Measurements from ENCODE around the gene TNRC18.

The TNRC18 gene

DNA sequence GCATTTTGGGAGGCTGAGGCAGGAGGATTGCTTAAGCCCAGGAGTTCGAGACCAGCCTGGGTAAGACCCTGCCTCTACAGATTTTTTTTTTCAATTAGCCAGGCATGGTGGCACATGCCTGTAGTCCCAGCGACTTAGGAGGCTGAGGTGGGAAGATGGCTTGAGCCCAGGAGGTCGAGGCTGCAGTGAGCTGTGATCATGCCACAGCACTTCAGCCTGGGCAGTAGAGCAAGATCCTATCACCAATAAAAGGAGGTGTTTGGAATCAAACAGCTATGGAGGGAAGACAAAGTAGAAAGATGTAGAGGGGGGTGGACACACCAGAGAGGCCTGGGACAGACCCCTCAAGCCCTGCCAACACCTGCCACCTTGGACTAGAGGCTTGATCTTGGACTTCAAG is 9.1 kb upstream of the TNRC18 start:
- no peak for TF ChIP-seq GLIS3 (CRISPR knock-in tag; IDR thresholded peaks at IDR 0.05)
- TF ChIP-seq CSDC2 (CRISPR knock-in tag; IDR thresholded peaks at IDR 0.05) = no peak
- no peak for TF ChIP-seq ZNF70 (CRISPR knock-in tag; IDR thresholded peaks at IDR 0.05)
- no peak for TF ChIP-seq ZFP3 (CRISPR knock-in tag; IDR thresholded peaks at IDR 0.05)
- TF ChIP-seq TCF4 (CRISPR knock-in tag; IDR thresholded peaks at IDR 0.05; ENCODE audit: borderline replicate concordance) = no peak
- no peak for TF ChIP-seq ESRRG (CRISPR knock-in tag; IDR thresholded peaks at IDR 0.05)
- no peak for TF ChIP-seq ZNF565 (CRISPR knock-in tag; conservative IDR thresholded peaks at IDR 0.05; ENCODE audit: low read depth)
- TF ChIP-seq, protein P1, sequence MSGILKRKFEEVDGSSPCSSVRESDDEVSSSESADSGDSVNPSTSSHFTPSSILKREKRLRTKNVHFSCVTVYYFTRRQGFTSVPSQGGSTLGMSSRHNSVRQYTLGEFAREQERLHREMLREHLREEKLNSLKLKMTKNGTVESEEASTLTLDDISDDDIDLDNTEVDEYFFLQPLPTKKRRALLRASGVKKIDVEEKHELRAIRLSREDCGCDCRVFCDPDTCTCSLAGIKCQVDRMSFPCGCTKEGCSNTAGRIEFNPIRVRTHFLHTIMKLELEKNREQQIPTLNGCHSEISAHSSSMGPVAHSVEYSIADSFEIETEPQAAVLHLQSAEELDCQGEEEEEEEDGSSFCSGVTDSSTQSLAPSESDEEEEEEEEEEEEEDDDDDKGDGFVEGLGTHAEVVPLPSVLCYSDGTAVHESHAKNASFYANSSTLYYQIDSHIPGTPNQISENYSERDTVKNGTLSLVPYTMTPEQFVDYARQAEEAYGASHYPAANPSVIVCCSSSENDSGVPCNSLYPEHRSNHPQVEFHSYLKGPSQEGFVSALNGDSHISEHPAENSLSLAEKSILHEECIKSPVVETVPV (CRISPR knock-in tag; IDR thresholded peaks at IDR 0.05) = no peak
- TF ChIP-seq ISL1 (CRISPR knock-in tag; IDR thresholded peaks at IDR 0.05) = no peak
- TF ChIP-seq, protein P2, sequence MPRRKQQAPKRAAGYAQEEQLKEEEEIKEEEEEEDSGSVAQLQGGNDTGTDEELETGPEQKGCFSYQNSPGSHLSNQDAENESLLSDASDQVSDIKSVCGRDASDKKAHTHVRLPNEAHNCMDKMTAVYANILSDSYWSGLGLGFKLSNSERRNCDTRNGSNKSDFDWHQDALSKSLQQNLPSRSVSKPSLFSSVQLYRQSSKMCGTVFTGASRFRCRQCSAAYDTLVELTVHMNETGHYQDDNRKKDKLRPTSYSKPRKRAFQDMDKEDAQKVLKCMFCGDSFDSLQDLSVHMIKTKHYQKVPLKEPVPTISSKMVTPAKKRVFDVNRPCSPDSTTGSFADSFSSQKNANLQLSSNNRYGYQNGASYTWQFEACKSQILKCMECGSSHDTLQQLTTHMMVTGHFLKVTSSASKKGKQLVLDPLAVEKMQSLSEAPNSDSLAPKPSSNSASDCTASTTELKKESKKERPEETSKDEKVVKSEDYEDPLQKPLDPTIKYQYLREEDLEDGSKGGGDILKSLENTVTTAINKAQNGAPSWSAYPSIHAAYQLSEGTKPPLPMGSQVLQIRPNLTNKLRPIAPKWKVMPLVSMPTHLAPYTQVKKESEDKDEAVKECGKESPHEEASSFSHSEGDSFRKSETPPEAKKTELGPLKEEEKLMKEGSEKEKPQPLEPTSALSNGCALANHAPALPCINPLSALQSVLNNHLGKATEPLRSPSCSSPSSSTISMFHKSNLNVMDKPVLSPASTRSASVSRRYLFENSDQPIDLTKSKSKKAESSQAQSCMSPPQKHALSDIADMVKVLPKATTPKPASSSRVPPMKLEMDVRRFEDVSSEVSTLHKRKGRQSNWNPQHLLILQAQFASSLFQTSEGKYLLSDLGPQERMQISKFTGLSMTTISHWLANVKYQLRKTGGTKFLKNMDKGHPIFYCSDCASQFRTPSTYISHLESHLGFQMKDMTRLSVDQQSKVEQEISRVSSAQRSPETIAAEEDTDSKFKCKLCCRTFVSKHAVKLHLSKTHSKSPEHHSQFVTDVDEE (CRISPR knock-in tag; IDR thresholded peaks at IDR 0.05) = no peak
- no peak for ATAC-seq

DNA sequence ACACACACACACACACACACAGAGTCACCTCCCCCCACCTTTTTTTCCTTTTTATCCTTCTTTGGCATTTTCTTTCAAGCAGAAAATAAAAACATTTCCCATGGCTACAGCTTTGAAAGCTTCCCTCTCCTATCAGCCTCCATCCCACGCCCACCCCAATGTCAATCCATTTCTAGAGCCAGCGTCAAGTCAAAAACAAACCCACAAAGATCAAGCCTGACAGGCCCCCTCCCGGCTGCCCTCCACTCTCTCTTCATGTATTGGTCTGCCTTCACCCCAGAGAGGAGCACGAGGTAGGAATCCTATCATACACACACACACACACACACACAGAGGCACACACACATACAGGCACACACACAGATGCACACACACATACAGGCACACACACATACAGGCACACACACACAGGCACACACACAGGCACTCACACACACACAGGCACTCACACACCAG is 8.0 kb upstream of the TNRC18 start:
- TF ChIP-seq RARB (CRISPR knock-in tag; IDR thresholded peaks at IDR 0.05) = no peak
- no peak for TF ChIP-seq CSDC2 (CRISPR knock-in tag; IDR thresholded peaks at IDR 0.05)
- no peak for TF ChIP-seq BACH2 (CRISPR knock-in tag; IDR thresholded peaks at IDR 0.05; ENCODE audit: borderline replicate concordance)
- TF ChIP-seq ISL1 (CRISPR knock-in tag; IDR thresholded peaks at IDR 0.05) = no peak
- no peak for TF ChIP-seq OSR1 (CRISPR knock-in tag; IDR thresholded peaks at IDR 0.05)
- ATAC-seq = no peak

DNA sequence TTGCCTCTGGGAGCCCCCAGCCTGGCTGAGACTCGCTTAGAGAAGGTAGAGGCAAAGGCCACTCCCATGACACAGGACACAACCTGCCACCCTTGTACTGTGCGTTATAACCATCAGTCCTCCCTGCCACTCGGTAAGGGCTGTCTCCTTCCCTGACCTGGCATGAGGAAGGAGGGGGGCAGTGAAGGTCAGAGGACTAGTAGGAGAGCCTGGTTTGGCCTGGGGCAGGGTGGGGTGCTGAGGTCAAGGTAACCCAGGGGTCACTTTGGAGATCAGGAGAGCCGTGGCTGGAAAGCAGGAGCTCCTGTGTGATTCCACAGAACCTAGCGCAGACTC is 6.9 kb upstream of the TNRC18 start:
- ATAC-seq = no peak

More for the DNA sequence above, 6.9 kb upstream of the TNRC18 start:
- TF ChIP-seq SNAI2 (CRISPR knock-in tag; IDR thresholded peaks at IDR 0.05) = no peak
- TF ChIP-seq, protein P3, sequence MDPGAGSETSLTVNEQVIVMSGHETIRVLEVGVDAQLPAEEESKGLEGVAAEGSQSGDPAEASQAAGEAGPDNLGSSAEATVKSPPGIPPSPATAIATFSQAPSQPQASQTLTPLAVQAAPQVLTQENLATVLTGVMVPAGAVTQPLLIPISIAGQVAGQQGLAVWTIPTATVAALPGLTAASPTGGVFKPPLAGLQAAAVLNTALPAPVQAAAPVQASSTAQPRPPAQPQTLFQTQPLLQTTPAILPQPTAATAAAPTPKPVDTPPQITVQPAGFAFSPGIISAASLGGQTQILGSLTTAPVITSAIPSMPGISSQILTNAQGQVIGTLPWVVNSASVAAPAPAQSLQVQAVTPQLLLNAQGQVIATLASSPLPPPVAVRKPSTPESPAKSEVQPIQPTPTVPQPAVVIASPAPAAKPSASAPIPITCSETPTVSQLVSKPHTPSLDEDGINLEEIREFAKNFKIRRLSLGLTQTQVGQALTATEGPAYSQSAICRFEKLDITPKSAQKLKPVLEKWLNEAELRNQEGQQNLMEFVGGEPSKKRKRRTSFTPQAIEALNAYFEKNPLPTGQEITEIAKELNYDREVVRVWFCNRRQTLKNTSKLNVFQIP (CRISPR knock-in tag; IDR thresholded peaks at IDR 0.05; ENCODE audit: borderline replicate concordance, low read depth) = no peak
- TF ChIP-seq ZNF70 (CRISPR knock-in tag; IDR thresholded peaks at IDR 0.05) = no peak
- TF ChIP-seq GLIS3 (CRISPR knock-in tag; IDR thresholded peaks at IDR 0.05) = no peak
- no peak for TF ChIP-seq TOX (CRISPR knock-in tag; IDR thresholded peaks at IDR 0.05; ENCODE audit: borderline replicate concordance)
- no peak for TF ChIP-seq ARNTL (CRISPR knock-in tag; IDR thresholded peaks at IDR 0.05; ENCODE audit: borderline replicate concordance, low read depth)
- TF ChIP-seq PPARA (CRISPR knock-in tag; IDR thresholded peaks at IDR 0.05; ENCODE audit: borderline replicate concordance) = no peak
- no peak for TF ChIP-seq CSDC2 (CRISPR knock-in tag; IDR thresholded peaks at IDR 0.05)
- no peak for TF ChIP-seq ZFP30 (CRISPR knock-in tag; IDR thresholded peaks at IDR 0.05)
- TF ChIP-seq, protein P4, sequence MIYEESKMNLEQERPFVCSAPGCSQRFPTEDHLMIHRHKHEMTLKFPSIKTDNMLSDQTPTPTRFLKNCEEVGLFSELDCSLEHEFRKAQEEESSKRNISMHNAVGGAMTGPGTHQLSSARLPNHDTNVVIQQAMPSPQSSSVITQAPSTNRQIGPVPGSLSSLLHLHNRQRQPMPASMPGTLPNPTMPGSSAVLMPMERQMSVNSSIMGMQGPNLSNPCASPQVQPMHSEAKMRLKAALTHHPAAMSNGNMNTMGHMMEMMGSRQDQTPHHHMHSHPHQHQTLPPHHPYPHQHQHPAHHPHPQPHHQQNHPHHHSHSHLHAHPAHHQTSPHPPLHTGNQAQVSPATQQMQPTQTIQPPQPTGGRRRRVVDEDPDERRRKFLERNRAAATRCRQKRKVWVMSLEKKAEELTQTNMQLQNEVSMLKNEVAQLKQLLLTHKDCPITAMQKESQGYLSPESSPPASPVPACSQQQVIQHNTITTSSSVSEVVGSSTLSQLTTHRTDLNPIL (CRISPR knock-in tag; IDR thresholded peaks at IDR 0.05; ENCODE audit: low read depth) = no peak
- TF ChIP-seq ISL1 (CRISPR knock-in tag; IDR thresholded peaks at IDR 0.05) = no peak
- no peak for TF ChIP-seq BACH2 (CRISPR knock-in tag; IDR thresholded peaks at IDR 0.05; ENCODE audit: borderline replicate concordance)
- TF ChIP-seq TCF4 (CRISPR knock-in tag; IDR thresholded peaks at IDR 0.05; ENCODE audit: borderline replicate concordance) = no peak
- TF ChIP-seq, protein P5, sequence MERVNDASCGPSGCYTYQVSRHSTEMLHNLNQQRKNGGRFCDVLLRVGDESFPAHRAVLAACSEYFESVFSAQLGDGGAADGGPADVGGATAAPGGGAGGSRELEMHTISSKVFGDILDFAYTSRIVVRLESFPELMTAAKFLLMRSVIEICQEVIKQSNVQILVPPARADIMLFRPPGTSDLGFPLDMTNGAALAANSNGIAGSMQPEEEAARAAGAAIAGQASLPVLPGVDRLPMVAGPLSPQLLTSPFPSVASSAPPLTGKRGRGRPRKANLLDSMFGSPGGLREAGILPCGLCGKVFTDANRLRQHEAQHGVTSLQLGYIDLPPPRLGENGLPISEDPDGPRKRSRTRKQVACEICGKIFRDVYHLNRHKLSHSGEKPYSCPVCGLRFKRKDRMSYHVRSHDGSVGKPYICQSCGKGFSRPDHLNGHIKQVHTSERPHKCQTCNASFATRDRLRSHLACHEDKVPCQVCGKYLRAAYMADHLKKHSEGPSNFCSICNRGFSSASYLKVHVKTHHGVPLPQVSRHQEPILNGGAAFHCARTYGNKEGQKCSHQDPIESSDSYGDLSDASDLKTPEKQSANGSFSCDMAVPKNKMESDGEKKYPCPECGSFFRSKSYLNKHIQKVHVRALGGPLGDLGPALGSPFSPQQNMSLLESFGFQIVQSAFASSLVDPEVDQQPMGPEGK (CRISPR knock-in tag; IDR thresholded peaks at IDR 0.05; ENCODE audit: borderline replicate concordance) = no peak
- no peak for TF ChIP-seq ESRRG (CRISPR knock-in tag; IDR thresholded peaks at IDR 0.05)
- TF ChIP-seq ZFP3 (CRISPR knock-in tag; IDR thresholded peaks at IDR 0.05) = no peak
- TF ChIP-seq, protein P1 (CRISPR knock-in tag; IDR thresholded peaks at IDR 0.05) = no peak
- TF ChIP-seq RARB (CRISPR knock-in tag; IDR thresholded peaks at IDR 0.05) = no peak
- no peak for TF ChIP-seq ZNF565 (CRISPR knock-in tag; conservative IDR thresholded peaks at IDR 0.05; ENCODE audit: low read depth)
